MV-4-11 (cell line): ENCODE data around the gene CNTFR.

Experiments used
- DNase-seq: peaks from one replicate; lab custom pipeline; 2025; lab: John Stamatoyannopoulos, UW

Gene CNTFR

GRCh38 chr9:34620061-34620994 is 30.8 kb upstream of the CNTFR start, which contains the start of gene DCTN3:
TSS of gene DCTN3 (minus strand) at chr9:34620495. CDS start at chr9:34620464, 31 bp downstream.
- peak; percentile 96 for DNase-seq

GRCh38 chr9:34615132-34615531 is 25.6 kb upstream of the CNTFR start:
- no peak for DNase-seq

- peak; percentile 78 for DNase-seq
Observed at GRCh38 chr9:34612788-34613390, 23.4 kb upstream of the CNTFR start.

- DNase-seq: peak; percentile 79
Observed at GRCh38 chr9:34611811-34612787, 22.6 kb upstream of the CNTFR start, which contains the start of gene RPP25L. TSS of gene RPP25L (minus strand) at chr9:34612097. CDS start at chr9:34611296, 801 bp downstream.

- DNase-seq: no peak
Observed at GRCh38 chr9:34611251-34611810, 21.8 kb upstream of the CNTFR start.

- DNase-seq: peak; percentile 40
Observed at GRCh38 chr9:34610434-34611206, 21.1 kb upstream of the CNTFR start.

GRCh38 chr9:34607331-34607730 is 17.8 kb upstream of the CNTFR start:
- no peak for DNase-seq

- DNase-seq: no peak
Observed at GRCh38 chr9:34606905-34607304, 17.4 kb upstream of the CNTFR start.

GRCh38 chr9:34606190-34606589 is 16.7 kb upstream of the CNTFR start:
- no peak for DNase-seq

- DNase-seq: peak; percentile 53
Observed at GRCh38 chr9:34603610-34604231, 14.2 kb upstream of the CNTFR start.

- DNase-seq: no peak
Observed at GRCh38 chr9:34601937-34602573, 12.5 kb upstream of the CNTFR start.

GRCh38 chr9:34600908-34601307 is 11.4 kb upstream of the CNTFR start:
- no peak for DNase-seq

- DNase-seq: no peak
Observed at GRCh38 chr9:34599546-34599945, 10.0 kb upstream of the CNTFR start.

GRCh38 chr9:34594177-34594576 is 4.7 kb upstream of the CNTFR start:
- DNase-seq: no peak

- DNase-seq: peak; percentile 18
Observed at GRCh38 chr9:34592895-34593601, 3.5 kb upstream of the CNTFR start.

- peak; percentile 40 for DNase-seq
Observed at GRCh38 chr9:34591917-34592866, 2.7 kb upstream of the CNTFR start.

GRCh38 chr9:34591248-34591916 is 1.9 kb upstream of the CNTFR start:
- peak; percentile 50 for DNase-seq
